NCI-H526 treated with DMSO at 0.1 percent for 48 hours (cell line): ENCODE results near the gene VPS35L.

Experiments used
- DNase-seq: peaks from one replicate; lab custom pipeline; 2025; lab: John Stamatoyannopoulos, UW

Gene VPS35L, protein sequence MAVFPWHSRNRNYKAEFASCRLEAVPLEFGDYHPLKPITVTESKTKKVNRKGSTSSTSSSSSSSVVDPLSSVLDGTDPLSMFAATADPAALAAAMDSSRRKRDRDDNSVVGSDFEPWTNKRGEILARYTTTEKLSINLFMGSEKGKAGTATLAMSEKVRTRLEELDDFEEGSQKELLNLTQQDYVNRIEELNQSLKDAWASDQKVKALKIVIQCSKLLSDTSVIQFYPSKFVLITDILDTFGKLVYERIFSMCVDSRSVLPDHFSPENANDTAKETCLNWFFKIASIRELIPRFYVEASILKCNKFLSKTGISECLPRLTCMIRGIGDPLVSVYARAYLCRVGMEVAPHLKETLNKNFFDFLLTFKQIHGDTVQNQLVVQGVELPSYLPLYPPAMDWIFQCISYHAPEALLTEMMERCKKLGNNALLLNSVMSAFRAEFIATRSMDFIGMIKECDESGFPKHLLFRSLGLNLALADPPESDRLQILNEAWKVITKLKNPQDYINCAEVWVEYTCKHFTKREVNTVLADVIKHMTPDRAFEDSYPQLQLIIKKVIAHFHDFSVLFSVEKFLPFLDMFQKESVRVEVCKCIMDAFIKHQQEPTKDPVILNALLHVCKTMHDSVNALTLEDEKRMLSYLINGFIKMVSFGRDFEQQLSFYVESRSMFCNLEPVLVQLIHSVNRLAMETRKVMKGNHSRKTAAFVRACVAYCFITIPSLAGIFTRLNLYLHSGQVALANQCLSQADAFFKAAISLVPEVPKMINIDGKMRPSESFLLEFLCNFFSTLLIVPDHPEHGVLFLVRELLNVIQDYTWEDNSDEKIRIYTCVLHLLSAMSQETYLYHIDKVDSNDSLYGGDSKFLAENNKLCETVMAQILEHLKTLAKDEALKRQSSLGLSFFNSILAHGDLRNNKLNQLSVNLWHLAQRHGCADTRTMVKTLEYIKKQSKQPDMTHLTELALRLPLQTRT

GRCh38 chr16:19555186-19555937, at the start of gene VPS35L:
Gene VPS35L (plus strand): TSS chr16:19555703. CDS start chr16:19555730, 27 bp downstream.
- peak; percentile 90 for DNase-seq

GRCh38 chr16:19506965-19507364, 48.5 kb upstream of the VPS35L start:
- DNase-seq = no peak

DNA sequence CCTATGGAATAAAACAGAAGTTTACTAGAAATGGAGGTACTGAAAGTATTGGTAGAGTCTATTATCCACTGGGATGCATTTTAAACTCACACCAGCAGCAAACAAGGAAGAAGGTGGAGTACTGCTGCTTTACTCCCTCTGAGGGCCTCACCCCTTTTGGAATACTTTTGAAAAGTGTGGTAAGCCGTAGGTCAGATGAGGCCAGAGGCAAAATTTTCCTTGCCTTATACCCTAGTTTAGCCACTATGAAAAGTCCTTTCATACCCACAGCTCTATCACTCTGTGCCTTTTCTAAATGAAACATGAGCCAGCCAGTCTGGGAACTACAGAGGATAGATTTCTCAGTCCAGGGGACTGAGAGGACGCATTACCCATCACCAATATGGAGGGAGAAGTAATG, 47.6 kb upstream of the VPS35L start:
- no peak for DNase-seq

DNA sequence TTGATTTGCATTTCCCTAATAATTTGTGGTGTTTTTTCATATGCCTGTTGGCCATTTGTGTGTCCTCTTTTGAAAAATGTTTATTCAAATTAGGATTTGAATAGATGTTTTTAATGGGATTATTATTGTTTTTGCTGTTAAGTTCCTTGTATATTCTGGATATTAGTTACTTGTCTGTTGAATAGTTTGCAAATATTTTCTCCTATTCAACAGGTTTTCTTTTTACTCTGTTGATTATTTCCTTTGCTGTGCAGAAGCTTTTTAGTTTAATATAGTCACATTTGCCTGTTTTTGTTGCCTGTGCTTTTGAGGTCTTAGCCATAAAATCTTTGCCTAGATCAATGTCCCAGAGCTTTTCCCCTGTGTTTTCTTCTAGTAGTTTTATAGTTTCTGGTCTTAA, 43.2 kb upstream of the VPS35L start:
- DNase-seq = peak; percentile 66

DNA sequence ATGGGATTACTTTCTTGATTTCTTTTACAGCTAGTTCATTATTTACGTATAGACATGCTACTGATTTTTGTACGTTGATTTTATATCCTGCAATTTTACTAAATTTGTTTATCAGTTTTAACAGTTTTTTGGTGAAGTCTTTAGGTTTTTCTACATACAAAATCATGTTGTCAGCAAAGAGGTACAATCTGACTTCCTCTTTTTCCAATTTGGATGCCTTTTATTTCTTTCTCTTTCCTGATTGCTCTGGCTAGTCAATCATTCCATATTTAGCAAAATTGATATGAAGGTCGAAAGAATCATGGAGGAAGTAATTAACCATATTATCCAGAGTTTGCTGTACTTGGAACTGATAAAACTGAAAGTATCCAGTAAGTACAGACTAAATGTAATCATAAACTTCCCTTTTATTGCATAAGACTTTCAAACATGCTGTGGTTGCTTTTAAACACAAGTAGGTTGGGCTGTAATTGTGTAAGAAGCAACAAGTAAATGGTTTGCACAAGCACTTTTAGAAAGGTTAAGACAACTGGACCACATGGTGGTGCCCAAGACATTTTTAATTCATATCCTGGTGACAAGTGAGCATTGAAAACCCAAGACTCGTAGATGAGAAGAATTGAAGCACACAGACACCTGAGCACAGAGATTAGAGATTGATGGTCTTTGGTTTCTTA, 42.0 kb upstream of the VPS35L start:
- DNase-seq = no peak

DNA sequence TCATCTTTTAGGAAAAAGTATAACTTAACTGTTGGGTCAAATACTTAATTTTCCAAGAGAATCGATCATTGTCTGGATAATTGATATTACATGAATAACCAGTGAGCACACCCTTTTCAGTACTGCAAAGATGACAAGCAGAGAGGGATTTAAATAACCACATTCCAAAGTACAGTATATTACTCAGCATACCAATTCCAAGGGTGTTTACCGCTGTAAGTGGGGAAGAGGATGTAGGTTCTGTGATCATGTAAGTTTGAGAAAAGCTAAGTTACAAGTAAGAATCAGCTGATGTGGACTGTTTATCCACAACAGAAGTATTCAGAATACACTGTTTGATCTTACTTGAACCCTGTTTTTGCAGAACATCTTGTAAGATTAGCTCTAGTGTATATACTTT, 39.7 kb upstream of the VPS35L start:
- DNase-seq = no peak

GRCh38 chr16:19517424-19518089, 37.9 kb upstream of the VPS35L start:
- no peak for DNase-seq

DNA sequence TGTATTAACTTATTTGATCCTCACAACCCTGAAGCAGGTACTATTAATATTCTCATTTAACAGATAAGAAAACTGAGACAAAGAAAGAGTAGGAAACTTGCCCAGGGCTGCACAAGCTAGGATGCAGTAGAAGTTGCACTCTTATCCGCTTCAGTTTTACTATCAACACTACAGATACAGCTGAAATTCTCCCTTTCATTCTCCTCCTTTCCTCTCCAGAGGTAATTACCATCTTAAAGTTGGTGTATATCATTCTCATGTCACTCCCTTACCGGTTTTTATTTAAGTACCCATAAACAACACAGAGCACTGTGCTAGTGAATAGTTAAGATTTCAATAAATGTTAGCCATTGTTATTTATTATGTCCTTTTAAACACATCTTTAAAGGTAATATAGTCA, 37.1 kb upstream of the VPS35L start:
- DNase-seq = no peak

- no peak for DNase-seq
These were observed 34.6 kb upstream of the VPS35L start for GRCh38 chr16:19520861-19521331.

DNA sequence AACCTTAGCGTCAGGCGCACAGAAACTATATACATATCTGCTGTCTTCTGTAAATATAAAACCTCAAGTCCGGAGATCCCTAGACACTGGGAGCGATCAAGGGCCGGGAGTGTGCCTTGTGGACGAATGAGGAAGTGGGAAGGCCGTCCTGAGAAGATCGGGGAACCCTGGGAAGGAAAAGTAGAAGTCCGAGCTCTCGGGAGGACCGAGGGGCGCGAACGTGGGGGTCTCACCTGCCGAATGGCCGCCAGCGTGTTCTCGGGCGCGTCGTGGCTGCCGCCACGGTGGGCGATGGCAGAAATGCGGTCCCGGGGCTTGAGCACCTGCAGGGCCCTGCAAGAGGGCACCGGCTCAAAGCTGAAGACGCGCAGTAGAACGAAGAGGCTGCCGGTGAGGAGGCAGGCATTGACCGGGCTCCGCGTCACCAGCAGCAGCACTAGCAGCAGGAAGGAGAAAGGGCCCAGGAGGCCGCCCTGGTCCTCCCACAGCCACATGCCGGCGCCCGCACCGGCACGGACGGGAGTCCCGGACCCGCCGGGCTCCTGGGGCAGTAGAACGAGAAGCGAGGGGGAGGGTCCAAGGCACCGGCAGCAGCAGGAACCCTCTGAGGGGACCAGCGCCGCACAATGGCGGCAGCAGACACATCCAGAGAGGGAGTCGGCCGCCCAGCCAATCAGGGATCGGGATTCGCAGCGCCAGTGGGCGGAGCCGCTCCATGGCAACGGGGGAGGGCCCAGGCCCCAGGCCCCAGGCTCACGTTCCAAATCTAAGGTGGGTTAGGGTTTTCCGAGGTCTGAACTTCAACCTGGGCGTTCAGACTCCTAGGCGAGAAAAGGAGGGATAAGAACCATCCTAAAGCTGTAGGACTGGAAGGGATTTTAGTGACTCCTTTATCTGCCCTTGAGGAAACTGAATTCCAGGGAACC, 33.8 kb upstream of the VPS35L start, which contains the start of gene GDE1:
Gene GDE1, minus strand, starts transcription at position 628 of the 926 bp plus-strand sequence. Its CDS starts 134 bp downstream, at position 494.
- peak; percentile 90 for DNase-seq

- peak; percentile 40 for DNase-seq
These were observed 33.1 kb upstream of the VPS35L start for GRCh38 chr16:19522397-19522732.

DNA sequence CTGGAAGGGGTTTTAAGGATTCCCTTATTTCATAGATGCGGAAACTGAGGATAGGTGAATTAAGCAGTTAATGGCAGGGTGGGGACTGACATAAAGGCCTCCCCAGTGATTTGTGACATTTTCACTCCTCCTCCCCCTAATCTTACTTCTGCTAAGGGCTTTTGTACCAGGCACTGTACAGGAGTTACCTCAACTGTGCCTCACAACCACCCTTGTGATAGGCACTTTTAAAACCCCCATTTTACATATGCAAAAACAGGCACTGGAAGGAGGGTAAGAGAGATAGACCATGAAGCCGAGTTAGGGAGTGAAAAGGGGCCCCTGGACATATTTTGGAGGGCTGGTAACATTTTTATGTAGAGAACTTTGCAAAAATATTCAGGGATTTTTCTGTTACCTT, 32.7 kb upstream of the VPS35L start:
- peak; percentile 39 for DNase-seq

DNA sequence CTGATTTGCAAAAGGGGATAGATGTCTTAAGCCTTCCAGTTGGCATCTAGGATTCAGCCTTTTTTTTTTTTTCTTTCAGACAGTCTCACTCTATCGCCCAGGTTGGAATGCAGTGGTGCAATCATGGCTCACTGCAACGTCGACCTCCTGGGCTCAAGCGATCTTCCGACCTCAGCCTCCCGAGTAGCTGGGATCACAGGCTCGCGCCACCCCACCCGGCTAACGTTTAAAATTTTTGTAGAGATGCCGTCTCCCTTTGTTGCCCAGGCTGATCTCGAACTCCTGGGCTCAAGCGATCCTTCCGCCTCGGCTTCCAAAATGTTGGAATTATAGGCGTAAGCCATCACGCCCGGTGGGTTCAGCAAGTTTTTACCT, 32.3 kb upstream of the VPS35L start:
- DNase-seq = no peak

DNA sequence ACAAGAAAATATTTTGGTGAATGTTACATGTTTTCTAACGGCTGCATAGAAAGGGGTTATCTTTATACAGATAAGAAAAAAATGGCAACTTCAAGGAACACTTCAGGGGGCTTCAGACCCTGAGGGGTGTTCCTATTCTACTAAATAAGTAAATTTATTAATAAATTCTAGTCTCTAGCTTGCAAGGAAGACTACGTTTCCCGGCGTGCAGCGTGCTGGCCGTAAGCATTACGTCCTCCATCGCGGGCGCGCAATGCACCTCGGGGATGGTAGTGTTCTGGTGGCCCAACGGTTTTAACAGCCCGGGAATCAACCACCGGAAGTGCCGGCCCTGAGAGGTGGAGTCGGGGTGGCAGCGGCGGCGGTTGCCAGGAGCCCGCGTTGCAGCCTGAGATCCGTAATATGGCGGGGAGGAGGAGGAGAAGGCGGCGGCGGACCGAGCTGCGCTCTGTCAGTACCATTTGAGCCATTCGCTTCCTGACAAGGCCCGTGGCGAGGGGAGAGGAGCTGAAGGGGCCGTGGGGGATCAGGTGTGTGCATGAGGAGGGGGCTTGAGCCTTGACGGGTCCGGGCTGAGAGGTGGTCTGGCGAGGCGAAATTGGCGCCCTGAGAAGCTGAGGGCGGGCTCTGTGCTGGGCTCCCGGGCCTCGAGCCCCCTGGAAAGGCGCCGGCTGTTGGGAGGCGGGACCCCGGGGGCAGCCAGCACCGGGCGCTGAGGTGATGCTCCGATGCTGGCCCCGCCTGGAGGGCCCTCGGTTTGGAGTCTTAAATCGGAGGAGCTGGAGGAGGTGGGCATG, 31.7 kb upstream of the VPS35L start, which contains the start of gene CCP110:
Gene CCP110, plus strand, starts transcription at position 384 of the 797 bp plus-strand sequence. CDS start 3,940 bp downstream, outside the sequence.
- peak; percentile 95 for DNase-seq

GRCh38 chr16:19524356-19524615, 31.2 kb upstream of the VPS35L start:
- DNase-seq = no peak

DNA sequence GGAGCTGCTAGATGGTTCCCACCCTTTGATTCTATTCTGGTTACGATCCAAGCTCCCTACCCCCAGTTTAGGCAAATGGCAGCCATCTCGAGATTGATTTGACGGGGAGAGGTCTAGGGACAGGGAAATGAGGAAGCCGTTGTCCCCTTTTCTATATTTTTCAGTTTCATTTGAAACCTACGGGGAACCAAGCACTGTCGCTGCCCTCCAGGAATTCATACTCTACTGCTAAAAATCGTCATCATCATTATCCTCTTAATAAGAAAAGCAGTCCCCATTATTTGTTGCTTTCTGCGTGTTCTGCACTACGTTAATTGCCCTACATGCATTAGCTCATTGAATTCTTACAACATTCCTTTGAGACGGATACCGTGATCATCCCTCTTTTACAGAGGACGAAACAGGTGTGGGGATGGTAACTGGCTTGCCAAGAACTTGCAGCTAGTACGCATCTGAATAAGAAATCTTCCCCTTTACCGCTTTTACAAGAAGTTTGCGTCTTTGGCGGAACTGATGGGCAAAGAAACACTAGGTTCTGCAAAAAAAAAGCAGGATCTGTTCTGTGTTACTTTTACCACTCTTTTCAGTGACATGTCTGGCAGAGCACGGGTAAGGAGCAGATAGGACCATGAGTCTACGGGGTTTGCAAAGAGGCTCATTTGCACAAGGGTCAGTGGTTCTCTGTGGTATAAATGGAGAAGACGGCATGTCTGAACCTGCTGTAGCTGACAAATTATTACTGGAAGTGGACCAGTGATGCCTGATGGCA, 30.7 kb upstream of the VPS35L start:
- peak; percentile 42 for DNase-seq

DNA sequence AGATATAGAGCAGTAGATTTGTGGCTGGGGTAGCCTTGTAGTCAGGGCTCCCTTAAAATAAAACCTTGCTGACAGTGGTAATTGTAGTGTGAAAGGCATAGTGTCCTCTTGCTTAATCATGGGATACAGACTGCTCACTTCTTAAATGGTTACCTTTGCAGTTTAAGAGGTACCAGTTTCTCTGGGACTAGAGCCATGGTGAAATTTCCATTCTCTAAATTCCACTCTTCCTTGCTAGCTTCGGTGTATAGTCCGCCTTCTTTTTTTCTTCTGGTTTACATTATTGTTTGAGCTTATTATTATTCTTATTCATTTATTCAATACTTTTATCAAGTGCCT, 30.1 kb upstream of the VPS35L start:
- DNase-seq = no peak

GRCh38 chr16:19527161-19527560, 28.3 kb upstream of the VPS35L start:
- DNase-seq = no peak
